CD4-positive, alpha-beta memory T cell (primary cell): ENCODE results near the gene CFAP251. TPM values are rescaled to one million over a fixed set of nuclear protein-coding genes. Genes with fewer than 3 reads are reported as not detected.

Source experiments
- CTCF ChIA-PET: fragments of 350-600 bp; sonication (Branson Sonifier 250); formaldehyde crosslinking; loops from one replicate; lab custom pipeline; 2021; ENCODE audit warnings: inconsistent platforms; ENCODE audit not compliant: partially characterized antibody; lab: Charles Lee
- POLR2A ChIA-PET: fragments of 350-600 bp; sonication (Branson Sonifier 250); formaldehyde crosslinking; loops from one replicate; lab custom pipeline; 2021; ENCODE audit not compliant: partially characterized antibody; lab: Charles Lee
- DNase-seq, 5 donors: peaks; one replicate each; pipeline versions ENCODE4 v3.0.0 to v3.0.0-alpha.2; 2020 to 2022; ENCODE audit warnings: mixed read lengths in 1 of 5
- H3K27ac ChIP-seq: one replicate; pipeline ENCODE4 v1.7.0; 2013; ENCODE audit warnings: low read depth, low read length
- H3K27me3 ChIP-seq: 2 replicates; pipeline ENCODE4 v1.7.0; 2013; ENCODE audit warnings: mild to moderate bottlenecking, low read length, moderate library complexity; ENCODE audit not compliant: insufficient read depth
- H3K36me3 ChIP-seq: 2 replicates; pipeline ENCODE4 v1.7.0; 2013; ENCODE audit warnings: mild to moderate bottlenecking, low read length, moderate library complexity; ENCODE audit not compliant: insufficient read depth
- H3K4me1 ChIP-seq: 2 replicates; pipeline ENCODE4 v1.7.0; 2013; ENCODE audit warnings: mild to moderate bottlenecking, low read length, moderate library complexity; ENCODE audit not compliant: insufficient read depth
- H3K4me3 ChIP-seq, 2 donors: one replicate each; pipeline ENCODE4 v1.7.0; 2013; ENCODE audit warnings: low read length in 2 of 2, mild to moderate bottlenecking in 1 of 2
- H3K9me3 ChIP-seq, 2 donors: one replicate each; pipeline ENCODE4 v1.7.0; 2013; ENCODE audit warnings: low read length in 2 of 2, control low read depth in 1 of 2; ENCODE audit not compliant: control insufficient read depth in 1 of 2
- H3K27ac Mint-ChIP-seq, 7 donors: one replicate each; pipeline ENCODE4 v1.8.0; 2020 to 2021; ENCODE audit warnings: mixed read lengths in 7 of 7, mild to moderate bottlenecking in 6 of 7, inconsistent platforms in 3 of 7, moderate library complexity in 3 of 7
- H3K27me3 Mint-ChIP-seq, 2 donors: one replicate each; pipeline ENCODE4 v1.8.0; 2020 to 2021; ENCODE audit warnings: mixed read lengths in 2 of 2
- H3K36me3 Mint-ChIP-seq, 2 donors: one replicate each; pipeline ENCODE4 v1.8.0; 2020 to 2021; ENCODE audit warnings: mixed read lengths in 2 of 2, inconsistent platforms in 1 of 2, mild to moderate bottlenecking in 1 of 2
- H3K4me1 Mint-ChIP-seq, 4 donors: one replicate each; pipeline ENCODE4 v1.8.0; 2020 to 2021; ENCODE audit warnings: mixed read lengths in 4 of 4, mild to moderate bottlenecking in 1 of 4
- H3K4me3 Mint-ChIP-seq, 8 donors: one replicate each; pipeline ENCODE4 v1.8.0; 2020 to 2021; ENCODE audit warnings: mixed read lengths in 8 of 8, mild to moderate bottlenecking in 7 of 8, moderate library complexity in 6 of 8, inconsistent platforms in 3 of 8
- H3K9me3 Mint-ChIP-seq, 8 donors: one replicate each; pipeline ENCODE4 v1.8.0; 2020 to 2021; ENCODE audit warnings: mixed read lengths in 8 of 8, mild to moderate bottlenecking in 5 of 8, inconsistent platforms in 3 of 8, moderate library complexity in 1 of 8
- intact Hi-C: fragments of 100-400 bp; cut with micrococcal nuclease; formaldehyde crosslinking; loops from one replicate; pipeline ENCODE4 v1.15.1; 2023
- polyA plus RNA-seq, 2 donors: library from polyadenylated mRNA; unstranded; fragments of 300-500 nt; fragmentation: Illumina TruSeq; gene quantifications; one replicate each; pipeline ENCODE4 v1.2.3, GENCODE V29; 2021
- total RNA-seq, 2 experiments: library from RNA; stranded (reverse); gene quantifications; one replicate each; pipeline ENCODE4 v1.2.3, GENCODE V29; 2021

Gene CFAP251
- total and polyA plus RNA-seq, 4 experiments from 2014 or later = 0.21 to 0.44 (median 0.23) TPM; not detected in 1

GRCh38 chr12:122018457-122018856, 100.1 kb downstream of the CFAP251 start:
- H3K27me3 Mint-ChIP-seq = peaks cover 3 to 5% of the 10 kb centered on the region in 2 donors
- no peaks in the 10 kb centered on the region for H3K9me3 ChIP-seq
- no peaks in the 10 kb centered on the region for H3K36me3 ChIP-seq
- H3K9me3 Mint-ChIP-seq = peaks cover 0 to 10% (median 2%) of the 10 kb centered on the region in 8 donors
- no peaks in the 10 kb centered on the region for H3K27me3 ChIP-seq
- intact Hi-C loops = no loop called here
- H3K27ac Mint-ChIP-seq = no peak overlapping the region
- no peaks in the 10 kb centered on the region for H3K36me3 Mint-ChIP-seq
- DNase-seq = no peak
- CTCF ChIA-PET = no interaction called here
- POLR2A ChIA-PET = no interaction called here
- H3K4me1 ChIP-seq = peaks cover 12% of the 10 kb centered on the region
- no peak overlapping the region for H3K27ac ChIP-seq
- H3K4me1 Mint-ChIP-seq = peaks cover 4 to 12% (median 5%) of the 10 kb centered on the region in 4 donors
- H3K4me3 ChIP-seq = no peak overlapping the region
- H3K4me3 Mint-ChIP-seq = no peak overlapping the region

GRCh38 chr12:122018937-122019336, 100.5 kb downstream of the CFAP251 start:
- Mint-ChIP-seq H3K27ac (no peak overlapping the region), H3K4me1 (peaks cover 4 to 12% (median 5%) of the 10 kb centered on the region in 4 donors), H3K9me3 (peaks cover 0 to 10% (median 2%) of the 10 kb centered on the region in 8 donors), H3K36me3 (no peaks in the 10 kb centered on the region), H3K27me3 (peaks cover 3 to 5% of the 10 kb centered on the region in 2 donors), H3K4me3 (no peak overlapping the region)
- H3K9me3 ChIP-seq = no peaks in the 10 kb centered on the region
- no peak overlapping the region for H3K4me3 ChIP-seq
- H3K36me3 ChIP-seq = no peaks in the 10 kb centered on the region
- intact Hi-C loops = no loop called here
- CTCF ChIA-PET = no interaction called here
- no peak overlapping the region for H3K27ac ChIP-seq
- POLR2A ChIA-PET = no interaction called here
- no peaks in the 10 kb centered on the region for H3K27me3 ChIP-seq
- DNase-seq = no peak
- H3K4me1 ChIP-seq = peaks cover 14% of the 10 kb centered on the region

DNA sequence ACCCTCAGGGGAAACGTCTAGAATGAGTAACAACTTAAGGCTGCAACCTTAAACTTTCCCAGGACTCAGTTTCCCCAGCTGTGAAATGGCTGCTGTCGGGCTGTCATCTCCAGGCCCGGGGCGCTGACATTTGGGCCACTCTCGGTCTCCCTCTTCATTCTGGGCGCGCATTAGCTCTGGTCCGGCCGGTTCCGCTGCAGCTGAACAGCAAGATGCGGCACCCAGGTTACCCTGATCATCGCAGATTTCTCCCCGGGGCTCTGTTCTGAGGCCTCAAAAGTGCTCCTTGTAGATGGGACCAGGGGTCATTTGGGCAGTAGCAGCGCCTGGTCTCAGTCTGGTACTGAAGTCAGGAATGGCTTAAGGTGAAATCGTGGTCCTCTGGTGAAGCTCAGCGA, 102.4 kb downstream of the CFAP251 start:
- Histone ChIP-seq H3K4me3 (peak overlapping the region in 1 of 2 donors; percentile 32), H3K27ac (no peak overlapping the region), H3K9me3 (no peaks in the 10 kb centered on the region), H3K4me1 (peaks cover 14% of the 10 kb centered on the region), H3K27me3 (no peaks in the 10 kb centered on the region), H3K36me3 (no peaks in the 10 kb centered on the region)
- ChIA-PET CTCF (interaction anchor here (1.0 kb wide), 1 partner anchor 102 kb away, joined by 3 read pairs; the partner anchor contains the start of gene CFAP251), POLR2A (interaction anchor here (1.0 kb wide), 1 partner anchor 14 kb away, joined by 12 read pairs; no protein-coding TSS in a partner anchor)
- H3K4me3 Mint-ChIP-seq = peak overlapping the region; percentile 79 to 89 (median 84)
- no peak for DNase-seq
- peaks cover 3 to 5% of the 10 kb centered on the region in 2 donors for H3K27me3 Mint-ChIP-seq
- intact Hi-C loops = loop anchor here (5.0 kb wide), 1 partner anchor 103 kb away; the partner anchor contains the start of gene CFAP251
- peaks cover 0 to 10% (median 2%) of the 10 kb centered on the region in 8 donors for H3K9me3 Mint-ChIP-seq
- peak overlapping the region in 2 of 7 donors; percentile 57 to 72 for H3K27ac Mint-ChIP-seq
- no peaks in the 10 kb centered on the region for H3K36me3 Mint-ChIP-seq
- peaks cover 4 to 12% (median 5%) of the 10 kb centered on the region in 4 donors for H3K4me1 Mint-ChIP-seq

GRCh38 chr12:122021193-122021821, 102.9 kb downstream of the CFAP251 start:
- Histone ChIP-seq H3K27me3 (no peaks in the 10 kb centered on the region), H3K36me3 (no peaks in the 10 kb centered on the region), H3K9me3 (no peaks in the 10 kb centered on the region), H3K4me3 (peak overlapping the region in 1 of 2 donors; percentile 32), H3K4me1 (peaks cover 14% of the 10 kb centered on the region), H3K27ac (no peak overlapping the region)
- ChIA-PET POLR2A (interaction anchor here (0.6 to 1.0 kb wide), 3 partner anchors 15 to 347 kb away, joined by 3 to 12 read pairs (median 3); no protein-coding TSS in a partner anchor), CTCF (interaction anchor here (1.0 kb wide), 1 partner anchor 103 kb away, joined by 3 read pairs; the partner anchor contains the start of gene CFAP251)
- Mint-ChIP-seq H3K36me3 (no peaks in the 10 kb centered on the region), H3K27ac (peak overlapping the region in 4 of 7 donors; percentile 12 to 72 (median 40)), H3K4me1 (peaks cover 4 to 12% (median 5%) of the 10 kb centered on the region in 4 donors), H3K27me3 (peaks cover 3 to 5% of the 10 kb centered on the region in 2 donors), H3K4me3 (peak overlapping the region; percentile 79 to 95 (median 86)), H3K9me3 (peaks cover 0 to 10% (median 2%) of the 10 kb centered on the region in 8 donors)
- intact Hi-C loops = loop anchor here (5.0 kb wide), 1 partner anchor 104 kb away; the partner anchor contains the start of gene CFAP251
- no peak for DNase-seq

DNA sequence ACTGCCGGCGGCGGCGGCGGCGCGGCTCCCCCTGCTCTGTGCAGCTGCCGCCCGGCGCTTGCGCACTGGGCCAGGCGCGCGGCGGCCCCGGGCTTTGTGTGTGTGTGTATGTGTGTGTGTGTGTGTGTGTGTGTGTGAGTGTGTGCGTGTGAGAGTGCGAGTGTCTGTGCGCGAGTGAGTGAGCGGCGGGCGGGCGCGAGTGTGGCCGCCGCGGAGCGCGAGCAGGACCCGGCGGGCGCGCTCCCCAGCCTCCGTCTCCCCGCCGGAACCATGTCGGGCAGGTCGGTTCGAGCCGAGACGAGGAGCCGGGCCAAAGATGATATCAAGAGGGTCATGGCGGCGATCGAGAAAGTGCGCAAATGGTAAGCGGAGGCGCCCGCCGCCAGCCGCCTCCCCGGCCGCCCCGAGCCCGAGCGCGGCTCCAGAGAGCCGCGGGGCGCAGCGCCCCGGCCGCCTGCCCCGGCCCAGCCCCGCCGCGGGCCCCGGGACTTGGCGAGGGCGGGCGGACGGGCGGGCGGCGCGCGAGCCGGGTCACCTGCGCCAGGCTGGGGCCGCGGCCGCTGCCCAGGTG, 103.5 kb downstream of the CFAP251 start, which contains the start of gene BCL7A:
Gene BCL7A, plus strand, starts transcription at position 63 of the 571 bp plus-strand sequence. Its CDS starts 208 bp downstream, at position 271.
- Mint-ChIP-seq H3K27me3 (peaks cover 3 to 5% of the 10 kb centered on the region in 2 donors), H3K27ac (peak within 1 kb of the TSS; percentile 57 to 97 (median 74)), H3K4me3 (peak within 1 kb of the TSS; percentile 84 to 95 (median 89)), H3K36me3 (no peaks in the 10 kb centered on the region), H3K4me1 (peaks cover 4 to 12% (median 5%) of the 10 kb centered on the region in 4 donors), H3K9me3 (peaks cover 0 to 10% (median 2%) of the 10 kb centered on the region in 8 donors)
- Histone ChIP-seq H3K4me3 (peak within 1 kb of the TSS in 1 of 2 donors; percentile 47), H3K4me1 (peaks cover 14% of the 10 kb centered on the region), H3K27ac (no peak within 1 kb of the TSS), H3K27me3 (no peaks in the 10 kb centered on the region), H3K36me3 (no peaks in the 10 kb centered on the region), H3K9me3 (no peaks in the 10 kb centered on the region)
- intact Hi-C loops = loop anchor here (5.0 kb wide), 1 partner anchor 105 kb away; the partner anchor contains the start of gene CFAP251
- POLR2A ChIA-PET = interaction anchor here (0.6 to 1.4 kb wide), 4 partner anchors 15 to 347 kb away, joined by 3 to 12 read pairs (median 3); no protein-coding TSS in a partner anchor
- CTCF ChIA-PET = interaction anchor here (1.0 kb wide), 1 partner anchor 103 kb away, joined by 3 read pairs; the partner anchor contains the start of gene CFAP251
- DNase-seq = peak; percentile 56 to 66 (median 60)

DNA sequence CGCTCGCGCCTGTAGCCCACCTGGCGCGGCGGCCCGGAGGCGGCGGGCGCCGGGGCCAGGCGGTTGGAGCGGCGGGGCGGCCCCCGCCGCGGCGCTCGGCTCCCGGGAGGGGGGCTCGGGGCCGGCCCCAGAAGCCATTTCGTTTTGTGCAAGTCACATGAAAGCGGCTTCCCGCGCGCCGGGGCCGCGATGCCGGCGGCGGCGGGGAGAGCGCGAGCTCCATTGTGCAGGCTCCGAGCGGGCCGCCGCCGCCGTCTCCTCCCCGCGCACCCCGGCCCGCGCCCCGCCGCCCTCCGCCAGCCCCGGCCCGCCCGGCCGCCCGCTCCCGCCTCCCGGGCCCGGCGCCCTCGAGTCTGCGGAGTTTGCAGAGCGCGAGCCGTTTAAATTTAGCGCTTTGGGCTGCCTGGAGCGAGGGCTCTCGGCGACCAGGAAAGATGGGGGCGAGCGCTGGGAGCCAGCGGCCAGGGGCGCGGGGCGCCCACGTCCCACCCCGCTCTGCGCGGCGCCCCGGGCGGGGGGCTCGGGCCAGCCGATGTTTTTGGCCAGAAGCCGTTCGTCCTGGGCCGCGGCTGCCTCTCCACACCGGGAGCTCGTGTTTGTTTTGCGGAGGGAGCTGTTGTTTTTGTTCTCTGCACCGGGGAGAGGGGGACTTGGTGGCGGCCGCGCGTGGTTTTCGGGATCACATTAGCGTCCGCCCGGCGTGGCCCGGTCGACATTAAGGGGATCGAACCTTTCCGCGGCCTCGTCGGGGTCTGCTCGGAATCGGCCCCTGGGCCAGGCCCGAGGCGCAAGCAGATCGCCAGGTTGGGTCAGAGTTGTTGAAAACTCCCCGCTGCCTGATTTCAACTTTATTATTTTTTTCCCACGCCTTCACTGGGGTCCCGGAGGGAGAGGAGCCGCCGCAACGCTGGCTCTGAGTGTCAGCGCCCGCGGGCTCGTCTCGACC, 104.3 kb downstream of the CFAP251 start:
- H3K9me3 Mint-ChIP-seq = peaks cover 0 to 8% (median 2%) of the 10 kb centered on the region in 8 donors
- no peaks in the 10 kb centered on the region for H3K36me3 Mint-ChIP-seq
- no peaks in the 10 kb centered on the region for H3K27me3 ChIP-seq
- POLR2A ChIA-PET = interaction anchor here (1.4 kb wide), 1 partner anchor 16 kb away, joined by 3 read pairs; no protein-coding TSS in a partner anchor
- CTCF ChIA-PET = interaction anchor here (1.3 kb wide), 1 partner anchor 30 kb away, joined by 3 read pairs; no protein-coding TSS in a partner anchor
- H3K4me3 ChIP-seq = peak overlapping the region in 1 of 2 donors; percentile 47
- peak in 3 of 5 donors; percentile 39 to 42 (median 42) for DNase-seq
- H3K27ac ChIP-seq = no peak overlapping the region
- H3K4me3 Mint-ChIP-seq = peak overlapping the region; percentile 74 to 84 (median 82)
- H3K4me1 ChIP-seq = peaks cover 14% of the 10 kb centered on the region
- H3K27ac Mint-ChIP-seq = peak overlapping the region in 3 of 7 donors; percentile 2 to 62 (median 13)
- H3K9me3 ChIP-seq = no peaks in the 10 kb centered on the region
- intact Hi-C loops = loop anchor here (5.0 kb wide), 1 partner anchor 105 kb away; the partner anchor contains the start of gene CFAP251
- H3K27me3 Mint-ChIP-seq = peaks cover 3 to 5% of the 10 kb centered on the region in 2 donors
- no peaks in the 10 kb centered on the region for H3K36me3 ChIP-seq
- peaks cover 4 to 12% (median 5%) of the 10 kb centered on the region in 4 donors for H3K4me1 Mint-ChIP-seq
